IPS DF 19.7 (cell line): Measurements from ENCODE around the gene PLOD3.

ENCODE experiments used
- DNase-seq: peaks from one replicate; pipeline ENCODE4 v3.0.0-alpha.2; 2013; ENCODE audit warnings: low read depth, low spot score

The PLOD3 gene

GRCh38 chr7:101239191-101239950 lies 22.0 kb upstream of the PLOD3 start:
- DNase-seq, result no peak

- no peak for DNase-seq
Observed at GRCh38 chr7:101238226-101239182, 21.1 kb upstream of the PLOD3 start.

GRCh38 chr7:101237206-101238067 lies 20.1 kb upstream of the PLOD3 start, which contains the start of gene CLDN15:
Gene CLDN15 (minus strand): TSS chr7:101237802. CDS start chr7:101237581, 221 bp downstream.
- no peak for DNase-seq

- DNase-seq, result no peak
Observed at GRCh38 chr7:101236292-101236835, 19.0 kb upstream of the PLOD3 start.

- no peak for DNase-seq
Observed at GRCh38 chr7:101235522-101235921, 18.1 kb upstream of the PLOD3 start.

- no peak for DNase-seq
Observed at GRCh38 chr7:101235050-101235449, 17.7 kb upstream of the PLOD3 start.

- DNase-seq, result no peak
Observed at GRCh38 chr7:101234636-101235035, 17.3 kb upstream of the PLOD3 start.

- DNase-seq, result no peak
Observed at GRCh38 chr7:101233907-101234547, 16.6 kb upstream of the PLOD3 start.

- no peak for DNase-seq
Observed at GRCh38 chr7:101232141-101232850, 14.9 kb upstream of the PLOD3 start.

- DNase-seq, result no peak
Observed at GRCh38 chr7:101231644-101232043, 14.3 kb upstream of the PLOD3 start.

- no peak for DNase-seq
Observed at GRCh38 chr7:101226721-101227120, 9.3 kb upstream of the PLOD3 start.

GRCh38 chr7:101225650-101226049 lies 8.3 kb upstream of the PLOD3 start:
- no peak for DNase-seq

- DNase-seq, result no peak
Observed at GRCh38 chr7:101223528-101223927, 6.1 kb upstream of the PLOD3 start.

- DNase-seq, result no peak
Observed at GRCh38 chr7:101222275-101222830, 5.0 kb upstream of the PLOD3 start.

GRCh38 chr7:101220295-101220694 lies 2.9 kb upstream of the PLOD3 start:
- DNase-seq, result no peak

GRCh38 chr7:101218236-101219125 lies 1.1 kb upstream of the PLOD3 start:
- DNase-seq, result no peak

- no peak for DNase-seq
Observed at GRCh38 chr7:101216860-101217387, 457 bp downstream of the PLOD3 start.

GRCh38 chr7:101216001-101216859 lies 1.2 kb downstream of the PLOD3 start:
- no peak for DNase-seq
